Small intestine (tissue), 7 donors: ENCODE results near the gene PCDHGA1. TPM values are rescaled to one million over a fixed set of nuclear protein-coding genes. Genes with fewer than 3 reads are reported as not detected.
"Not testable (repeated sequence)": the region's sequence is repeated elsewhere in the genome, so short reads cannot be mapped to it uniquely, and the experiment has no call there.

Experiments used
- DNase-seq, 2 donors: peaks; one replicate each; pipeline versions ENCODE4 v3.0.0 to v3.0.0-alpha.2; 2013
- FAIRE-seq: peaks from 2 replicates; lab custom pipeline; 2012; peaks lifted over from hg19 to GRCh38; lab: Jason Lieb, UNC
- H3K27ac ChIP-seq, 3 donors: one replicate each; pipeline ENCODE4 v1.5.1; 2013; ENCODE audit warnings: low read length in 2 of 3, mild to moderate bottlenecking in 2 of 3, control low read depth in 1 of 3, inconsistent platforms in 1 of 3, low read depth in 1 of 3, moderate library complexity in 1 of 3
- H3K27me3 ChIP-seq, 3 donors: one replicate each; pipeline ENCODE4 v1.6.1; 2013; ENCODE audit warnings: low read length in 3 of 3, inconsistent platforms in 1 of 3; ENCODE audit not compliant: control insufficient read depth in 3 of 3, insufficient read depth in 3 of 3
- H3K36me3 ChIP-seq, 3 donors: one replicate each; pipeline ENCODE4 v1.6.1; 2013; ENCODE audit warnings: low read length in 3 of 3, inconsistent platforms in 1 of 3, low read depth in 1 of 3, mild to moderate bottlenecking in 1 of 3, moderate library complexity in 1 of 3; ENCODE audit not compliant: control insufficient read depth in 3 of 3, insufficient read depth in 2 of 3
- H3K4me1 ChIP-seq, 3 donors: one replicate each; pipeline ENCODE4 v1.6.1; 2013; ENCODE audit warnings: low read length in 2 of 3, inconsistent platforms in 1 of 3, low read depth in 1 of 3, mild to moderate bottlenecking in 1 of 3, moderate library complexity in 1 of 3; ENCODE audit not compliant: control insufficient read depth in 3 of 3, insufficient read depth in 2 of 3
- H3K4me3 ChIP-seq, 3 donors: one replicate each; pipeline ENCODE4 v1.5.1; 2013; ENCODE audit warnings: low read length in 3 of 3, control low read depth in 1 of 3, inconsistent platforms in 1 of 3, low read depth in 1 of 3, mild to moderate bottlenecking in 1 of 3, moderate library complexity in 1 of 3
- H3K9me3 ChIP-seq, 2 donors: one replicate each; pipeline ENCODE4 v1.6.1; 2013; ENCODE audit warnings: low read depth in 1 of 2, low read length in 1 of 2; ENCODE audit not compliant: control insufficient read depth in 2 of 2, insufficient read depth in 1 of 2
- WGBS, 3 donors: extraction: QIAGEN DNeasy Blood & Tissue Kit; methylation state at CpG; one replicate each; pipeline ENCODE4 v1.1.7; 2013; 5-methylcytosine and 5-hydroxymethylcytosine counted together
- polyA plus RNA-seq, 4 donors: library from polyadenylated mRNA; stranded (reverse) in 3 of 4; unstranded in 1 of 4; fragments of 200-250 nt in 3 of 4; fragments of 120-200 nt in 1 of 4; gene quantifications; one replicate each; pipeline versions ENCODE4 v1.2.1 to v1.2.3, GENCODE V29; 2013
- donor health status: healthy with polysubstance abuse.
- donor health status: control.
- donor health status: control.
- donor health status: Bipolar disorder and iron deficiency.
- donor health status: healthy.

The PCDHGA1 gene
- polyA plus RNA-seq, 4 donors = 0.10 to 0.27 (median 0.13) TPM; not detected in 1

DNA sequence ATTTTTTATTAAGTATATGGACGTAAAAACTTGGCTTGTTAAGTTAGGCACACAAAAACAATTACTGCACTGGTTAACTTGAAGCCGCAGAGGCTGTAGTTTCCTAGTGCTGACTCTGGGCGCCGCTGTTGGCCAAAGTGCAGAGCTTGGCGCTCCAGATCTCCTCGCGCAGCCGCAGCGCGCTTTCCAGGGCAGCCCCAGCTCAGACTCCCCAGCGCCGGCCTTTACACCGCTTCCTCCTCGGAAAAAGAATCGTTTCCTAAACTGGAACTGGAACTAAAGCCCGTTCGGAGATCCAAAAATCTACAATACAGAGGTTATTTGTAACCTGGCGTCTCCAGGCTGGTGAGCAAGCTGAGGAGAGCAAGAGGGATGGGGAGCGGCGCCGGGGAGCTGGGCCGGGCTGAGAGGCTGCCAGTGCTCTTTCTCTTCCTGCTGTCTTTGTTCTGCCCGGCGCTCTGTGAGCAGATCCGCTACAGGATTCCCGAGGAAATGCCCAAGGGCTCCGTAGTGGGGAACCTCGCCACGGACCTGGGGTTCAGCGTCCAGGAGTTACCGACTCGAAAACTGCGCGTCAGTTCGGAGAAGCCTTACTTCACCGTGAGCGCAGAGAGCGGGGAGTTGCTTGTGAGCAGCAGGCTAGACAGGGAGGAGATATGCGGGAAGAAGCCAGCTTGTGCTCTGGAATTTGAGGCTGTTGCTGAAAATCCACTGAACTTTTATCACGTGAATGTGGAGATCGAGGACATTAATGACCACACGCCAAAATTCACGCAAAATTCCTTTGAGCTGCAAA, 67.6 kb downstream of the PCDHGA1 start, which contains the start of gene PCDHGB5:
Gene PCDHGB5, plus strand, starts transcription at position 192 of the 796 bp plus-strand sequence. Its CDS starts 181 bp downstream, at position 373.
- H3K4me1 ChIP-seq, H3K27ac ChIP-seq, H3K36me3 ChIP-seq, FAIRE-seq: not testable (repeated sequence)
- peak within 1 kb of the TSS in 2 of 3 donors; percentile 22 to 26 for H3K4me3 ChIP-seq
- WGBS, 3 donors = 7 to 19% (median 17%) methylated on average over 23 to 25 of the region's 43 CpGs
- peak; percentile 35 to 37 for DNase-seq
- H3K9me3 ChIP-seq = peaks cover 0 to 51% of the 10 kb centered on the region in 2 donors
- H3K27me3 ChIP-seq = peaks cover 0 to 35% (median 23%) of the 10 kb centered on the region in 3 donors

DNA sequence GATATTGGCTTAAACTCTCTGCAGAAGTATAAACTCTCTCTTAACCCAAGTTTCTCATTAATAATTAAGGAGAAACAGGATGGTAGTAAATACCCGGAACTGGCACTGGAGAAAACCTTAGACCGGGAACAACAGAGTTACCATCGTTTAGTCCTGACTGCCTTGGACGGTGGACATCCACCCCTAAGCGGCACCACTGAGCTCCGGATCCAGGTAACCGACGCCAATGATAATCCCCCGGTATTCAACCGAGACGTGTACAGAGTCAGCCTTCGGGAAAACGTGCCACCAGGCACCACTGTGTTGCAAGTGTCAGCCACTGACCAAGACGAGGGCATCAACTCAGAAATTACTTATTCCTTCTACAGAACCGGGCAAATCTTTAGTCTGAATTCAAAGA, 68.3 kb downstream of the PCDHGA1 start:
- no peak overlapping the region for H3K4me3 ChIP-seq
- 30 to 39% (median 31%) methylated on average over 15 of the region's 15 CpGs for WGBS, 3 donors
- no peak overlapping the region for H3K27ac ChIP-seq
- no peak for DNase-seq
- FAIRE-seq = no peak
- peaks cover 0 to 51% of the 10 kb centered on the region in 2 donors for H3K9me3 ChIP-seq
- no peaks in the 10 kb centered on the region for H3K4me1 ChIP-seq
- peaks cover 0 to 38% (median 25%) of the 10 kb centered on the region in 3 donors for H3K27me3 ChIP-seq
- no peaks in the 10 kb centered on the region for H3K36me3 ChIP-seq

DNA sequence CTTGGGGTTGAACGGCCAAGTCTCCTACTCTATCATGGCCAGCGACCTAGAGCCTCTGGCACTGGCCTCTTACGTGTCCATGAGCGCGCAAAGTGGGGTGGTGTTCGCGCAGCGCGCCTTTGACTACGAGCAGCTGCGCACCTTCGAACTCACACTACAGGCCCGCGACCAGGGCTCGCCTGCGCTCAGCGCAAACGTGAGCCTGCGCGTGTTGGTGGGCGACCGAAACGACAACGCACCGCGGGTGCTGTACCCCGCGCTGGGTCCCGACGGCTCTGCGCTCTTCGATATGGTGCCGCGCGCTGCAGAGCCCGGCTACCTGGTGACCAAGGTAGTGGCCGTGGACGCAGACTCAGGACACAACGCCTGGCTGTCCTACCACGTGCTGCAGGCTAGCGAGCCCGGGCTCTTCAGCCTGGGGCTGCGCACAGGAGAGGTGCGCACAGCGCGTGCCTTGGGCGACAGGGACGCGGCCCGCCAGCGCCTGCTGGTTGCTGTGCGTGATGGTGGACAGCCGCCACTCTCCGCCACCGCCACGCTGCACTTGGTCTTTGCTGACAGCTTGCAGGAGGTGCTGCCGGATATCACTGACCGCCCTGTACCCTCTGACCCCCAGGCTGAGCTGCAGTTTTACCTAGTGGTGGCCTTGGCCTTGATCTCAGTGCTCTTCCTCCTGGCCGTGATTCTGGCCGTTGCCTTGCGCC, 69.4 kb downstream of the PCDHGA1 start:
- Histone ChIP-seq H3K27me3 (peaks cover 0 to 43% (median 25%) of the 10 kb centered on the region in 3 donors), H3K36me3 (no peaks in the 10 kb centered on the region), H3K4me1 (no peaks in the 10 kb centered on the region), H3K4me3 (no peak overlapping the region), H3K9me3 (peaks cover 0 to 53% of the 10 kb centered on the region in 2 donors), H3K27ac (no peak overlapping the region)
- WGBS, 3 donors = 30 to 58% (median 54%) methylated on average over 59 to 61 of the region's 61 CpGs
- FAIRE-seq (no peak), DNase-seq (no peak)

DNA sequence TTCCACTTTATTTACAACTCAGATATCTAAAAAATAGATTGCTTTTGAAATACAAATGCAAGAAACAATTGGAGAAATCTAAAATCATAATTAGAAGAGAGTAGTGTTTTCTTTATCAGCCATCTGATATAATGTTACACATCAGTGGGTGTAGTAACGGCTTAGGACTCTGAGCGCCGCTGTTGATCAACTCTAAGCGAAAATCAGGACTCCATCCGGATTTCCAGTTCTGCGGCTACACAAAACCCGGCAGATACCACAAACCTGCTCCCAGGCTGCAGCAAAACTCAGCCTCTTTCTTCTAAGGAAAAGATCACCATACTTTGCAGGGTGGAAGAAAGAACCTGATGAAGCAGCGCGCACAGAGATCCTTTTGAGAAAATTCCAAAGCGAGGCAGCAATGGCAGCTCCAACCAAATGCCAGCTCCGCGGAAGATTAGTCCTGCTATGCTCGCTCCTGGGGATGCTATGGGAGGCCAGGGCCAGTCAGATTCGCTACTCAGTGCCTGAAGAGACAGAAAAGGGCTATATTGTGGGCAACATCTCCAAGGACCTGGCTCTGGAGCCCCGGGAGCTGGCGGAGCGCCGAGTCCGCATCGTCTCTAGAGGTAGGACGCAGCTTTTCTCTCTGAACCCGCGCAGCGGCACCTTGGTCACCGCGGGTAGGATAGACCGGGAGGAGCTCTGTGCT, 72.4 kb downstream of the PCDHGA1 start, which contains the start of gene PCDHGA9:
Gene PCDHGA9, plus strand, starts transcription at position 226 of the 691 bp plus-strand sequence. Its CDS starts 175 bp downstream, at position 401.
- 15 to 29% (median 29%) methylated on average over 27 of the region's 27 CpGs for WGBS, 3 donors
- no peaks in the 10 kb centered on the region for H3K36me3 ChIP-seq
- peaks cover 0 to 51% (median 29%) of the 10 kb centered on the region in 3 donors for H3K27me3 ChIP-seq
- no peak within 1 kb of the TSS for H3K4me3 ChIP-seq
- H3K27ac ChIP-seq = no peak within 1 kb of the TSS
- peaks cover 0 to 60% of the 10 kb centered on the region in 2 donors for H3K9me3 ChIP-seq
- FAIRE-seq = no peak
- H3K4me1 ChIP-seq = no peaks in the 10 kb centered on the region
- DNase-seq = peak; percentile 21 to 39

DNA sequence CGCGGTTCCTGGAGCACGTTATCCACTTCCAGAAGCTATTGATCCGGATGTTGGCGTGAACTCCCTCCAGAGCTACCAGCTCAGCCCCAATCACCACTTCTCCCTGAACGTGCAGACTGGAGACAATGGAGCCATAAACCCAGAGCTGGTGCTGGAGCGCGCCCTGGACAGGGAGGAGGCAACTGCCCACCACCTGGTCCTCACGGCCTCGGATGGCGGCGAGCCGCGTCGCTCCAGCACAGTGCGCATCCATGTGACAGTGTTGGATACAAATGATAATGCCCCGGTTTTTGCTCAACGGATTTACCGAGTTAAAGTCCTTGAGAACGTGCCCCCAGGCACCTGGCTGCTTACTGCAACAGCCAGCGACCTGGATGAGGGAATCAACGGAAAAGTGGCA, 73.1 kb downstream of the PCDHGA1 start:
- WGBS, 3 donors = 31 to 45% (median 41%) methylated on average over 22 of the region's 22 CpGs
- no peak overlapping the region for H3K27ac ChIP-seq
- no peak overlapping the region for H3K4me3 ChIP-seq
- peaks cover 0 to 58% (median 34%) of the 10 kb centered on the region in 3 donors for H3K27me3 ChIP-seq
- no peak for FAIRE-seq
- no peaks in the 10 kb centered on the region for H3K4me1 ChIP-seq
- no peaks in the 10 kb centered on the region for H3K36me3 ChIP-seq
- peaks cover 0 to 64% of the 10 kb centered on the region in 2 donors for H3K9me3 ChIP-seq
- no peak for DNase-seq

DNA sequence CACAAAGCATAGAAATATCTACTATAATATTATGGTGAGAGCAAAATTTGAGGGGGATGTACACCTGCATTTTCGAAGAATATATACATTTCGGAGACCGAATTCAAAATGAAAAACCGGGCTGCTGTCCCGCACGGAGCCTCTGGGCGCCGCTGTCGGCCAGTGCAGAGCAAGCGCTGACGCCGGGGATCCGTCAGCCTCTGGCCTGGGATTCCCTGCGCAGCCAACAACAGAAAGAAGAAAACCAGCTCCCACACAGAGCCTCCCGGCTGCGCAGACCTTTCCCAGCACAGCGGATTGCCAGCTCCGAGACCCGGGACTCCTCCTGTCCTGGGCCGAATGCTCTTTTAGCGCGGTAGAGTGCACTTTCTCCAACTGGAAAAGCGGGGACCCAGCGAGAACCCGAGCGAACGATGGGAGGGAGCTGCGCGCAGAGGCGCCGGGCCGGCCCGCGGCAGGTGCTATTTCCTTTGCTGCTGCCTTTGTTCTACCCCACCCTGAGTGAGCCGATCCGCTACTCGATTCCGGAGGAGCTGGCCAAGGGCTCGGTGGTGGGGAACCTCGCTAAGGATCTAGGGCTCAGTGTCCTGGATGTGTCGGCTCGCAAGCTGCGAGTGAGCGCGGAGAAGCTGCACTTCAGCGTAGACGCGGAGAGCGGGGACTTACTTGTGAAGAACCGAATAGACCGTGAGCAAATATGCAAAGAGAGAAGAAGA, 77.6 kb downstream of the PCDHGA1 start, which contains the start of gene PCDHGB6:
Gene PCDHGB6, plus strand, starts transcription at position 232 of the 716 bp plus-strand sequence. Its CDS starts 182 bp downstream, at position 414.
- H3K27me3 ChIP-seq = peaks cover 0 to 62% (median 34%) of the 10 kb centered on the region in 3 donors
- H3K4me3 ChIP-seq = peak within 1 kb of the TSS in 2 of 3 donors; percentile 1 to 26
- not testable (repeated sequence) for H3K4me1 ChIP-seq, H3K27ac ChIP-seq, H3K36me3 ChIP-seq, FAIRE-seq
- 11 to 29% (median 25%) methylated on average over 44 to 51 of the region's 51 CpGs for WGBS, 3 donors
- peak; percentile 16 to 58 for DNase-seq
- H3K9me3 ChIP-seq = peaks cover 3 to 73% of the 10 kb centered on the region in 2 donors

DNA sequence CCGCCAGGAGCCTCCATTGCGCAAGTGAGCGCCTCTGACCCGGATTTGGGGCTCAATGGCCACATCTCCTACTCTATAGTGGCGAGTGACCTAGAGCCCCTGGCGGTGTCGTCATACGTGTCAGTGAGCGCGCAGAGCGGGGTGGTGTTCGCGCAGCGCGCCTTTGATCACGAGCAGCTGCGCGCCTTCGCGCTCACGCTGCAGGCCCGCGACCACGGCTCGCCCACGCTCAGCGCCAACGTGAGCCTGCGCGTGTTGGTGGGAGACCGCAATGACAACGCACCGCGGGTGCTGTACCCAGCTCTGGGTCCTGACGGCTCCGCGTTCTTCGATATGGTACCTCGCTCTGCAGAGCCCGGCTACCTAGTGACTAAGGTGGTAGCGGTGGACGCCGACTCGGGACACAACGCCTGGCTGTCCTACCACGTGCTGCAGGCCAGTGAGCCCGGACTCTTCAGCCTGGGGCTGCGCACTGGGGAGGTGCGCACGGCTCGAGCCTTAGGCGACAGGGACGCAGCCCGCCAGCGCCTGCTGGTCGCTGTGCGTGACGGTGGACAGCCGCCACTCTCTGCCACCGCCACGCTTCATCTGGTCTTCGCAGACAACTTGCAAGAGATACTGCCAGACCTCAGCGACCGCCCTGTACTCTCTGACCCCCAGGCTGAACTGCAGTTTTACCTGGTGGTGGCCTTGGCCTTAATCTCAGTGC, 79.4 kb downstream of the PCDHGA1 start:
- Histone ChIP-seq H3K4me3 (no peak overlapping the region), H3K27ac (no peak overlapping the region), H3K9me3 (peaks cover 3 to 73% of the 10 kb centered on the region in 2 donors), H3K27me3 (peaks cover 0 to 60% (median 33%) of the 10 kb centered on the region in 3 donors), H3K4me1 (no peaks in the 10 kb centered on the region), H3K36me3 (no peaks in the 10 kb centered on the region)
- FAIRE-seq = no peak
- WGBS, 3 donors = 25 to 51% (median 50%) methylated on average over 63 to 64 of the region's 64 CpGs
- no peak for DNase-seq
